ENCODE results near the gene ENAH. TPM values are rescaled to one million over a fixed set of nuclear protein-coding genes. Genes with fewer than 3 reads are reported as not detected.
"Not testable (repeated sequence)": the region's sequence is repeated elsewhere in the genome, so short reads cannot be mapped to it uniquely, and the experiment has no call there.

ENAH gene
- total RNA-seq, 1 experiment from 2014 or later = 121 TPM

DNA sequence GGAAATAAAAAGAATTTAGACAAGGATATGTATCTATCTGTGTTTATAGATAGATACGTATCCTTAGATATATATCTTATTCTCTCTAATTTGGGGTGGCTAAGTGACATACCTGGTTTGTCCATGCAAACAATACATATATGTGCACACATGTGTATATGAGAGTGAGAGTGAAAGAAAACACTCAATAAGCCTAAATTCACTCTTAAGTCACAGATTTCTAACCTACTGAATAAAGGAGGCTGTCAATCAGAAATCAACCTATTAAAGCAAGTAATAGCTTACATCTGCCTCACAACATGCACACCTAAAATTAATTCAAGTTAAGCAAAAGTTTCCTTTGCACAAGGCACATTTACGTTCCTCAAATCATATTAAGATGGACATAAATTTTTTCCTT, 118.2 kb downstream of the ENAH start:
- DNase-seq = no peak
- H3K4me3 ChIP-seq = no peak overlapping the region
- no peaks in the 10 kb centered on the region for H3K9me3 ChIP-seq
- H3K36me3 ChIP-seq = peaks cover 9% of the 10 kb centered on the region
- no peaks in the 10 kb centered on the region for H3K27me3 ChIP-seq

DNA sequence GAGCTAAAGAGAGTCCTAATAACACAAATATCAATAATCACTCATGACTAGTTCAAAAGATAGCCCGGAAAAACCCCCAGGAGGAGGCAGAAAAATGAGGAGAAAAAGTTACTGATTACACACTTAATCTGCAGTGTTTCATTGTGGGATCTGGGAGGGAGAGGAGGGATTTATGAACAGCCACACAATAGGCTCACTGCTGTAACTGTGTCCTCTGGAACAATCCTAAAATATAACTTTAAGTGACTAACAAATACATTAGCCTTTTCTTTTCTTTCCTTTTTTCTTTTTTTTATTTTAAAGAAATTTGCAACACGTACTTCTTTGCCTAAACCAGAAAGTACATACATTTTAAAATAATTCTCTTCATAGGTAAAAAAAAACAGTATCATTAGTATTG, 118.8 kb downstream of the ENAH start:
- no peak overlapping the region for H3K4me3 ChIP-seq
- H3K27me3 ChIP-seq = no peaks in the 10 kb centered on the region
- peaks cover 13% of the 10 kb centered on the region for H3K36me3 ChIP-seq
- DNase-seq = no peak
- no peaks in the 10 kb centered on the region for H3K9me3 ChIP-seq

DNA sequence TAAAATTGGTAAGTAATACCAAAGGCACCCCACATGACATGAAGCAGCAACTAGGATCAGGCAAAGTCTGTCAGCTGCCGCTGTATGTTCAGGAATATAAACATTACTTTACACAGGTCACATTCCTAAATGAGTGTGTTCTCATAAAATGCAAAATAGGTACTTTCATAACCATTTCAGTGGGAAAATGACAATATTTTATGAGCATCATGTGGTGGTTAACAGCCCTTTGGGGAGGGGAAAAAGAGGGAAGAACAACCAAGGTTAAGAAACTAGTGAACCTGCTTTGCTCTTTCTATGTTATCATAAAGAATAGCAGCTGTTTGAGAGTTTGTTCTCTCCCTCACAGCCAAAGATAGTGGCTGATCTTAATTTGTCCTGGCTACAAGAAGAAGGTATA, 119.7 kb downstream of the ENAH start:
- Histone ChIP-seq H3K36me3 (peaks cover 17% of the 10 kb centered on the region), H3K27me3 (no peaks in the 10 kb centered on the region), H3K9me3 (no peaks in the 10 kb centered on the region), H3K4me3 (no peak overlapping the region)
- no peak for DNase-seq

DNA sequence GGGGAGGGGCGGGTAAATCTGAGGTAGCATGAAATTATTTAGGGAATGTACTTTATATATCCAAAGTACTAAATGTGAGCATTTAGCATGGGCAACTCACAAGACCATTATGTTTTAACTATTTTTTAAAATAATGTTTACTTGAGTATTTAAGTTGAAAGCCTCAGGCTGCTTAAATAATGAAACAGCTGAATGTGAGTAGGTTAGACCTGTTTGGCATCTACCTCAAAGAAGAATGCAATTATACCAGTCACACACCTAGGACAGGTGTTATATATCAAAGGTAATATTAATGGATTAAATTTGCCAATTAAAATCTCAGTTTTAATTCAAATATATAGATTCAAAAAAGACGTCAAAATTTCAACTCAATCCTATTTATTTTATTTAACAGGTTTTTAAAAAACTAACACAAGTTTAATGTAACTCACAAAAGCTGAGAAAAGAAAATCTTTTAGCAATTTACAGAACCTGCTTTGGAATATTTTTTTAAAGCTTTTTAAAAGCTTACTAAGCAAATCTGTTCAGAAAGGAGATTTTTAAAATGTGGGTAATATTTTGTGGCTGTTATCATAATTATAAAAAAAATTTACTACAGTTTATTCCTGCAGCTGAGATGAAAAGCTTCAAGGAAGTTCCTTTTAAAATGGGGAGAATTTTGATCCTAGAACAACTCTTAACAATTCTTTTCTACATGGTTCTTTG, 120.5 kb downstream of the ENAH start:
- Histone ChIP-seq H3K9me3 (no peaks in the 10 kb centered on the region), H3K36me3 (peaks cover 20% of the 10 kb centered on the region), H3K27me3 (no peaks in the 10 kb centered on the region), H3K4me3 (no peak overlapping the region)
- DNase-seq = no peak

DNA sequence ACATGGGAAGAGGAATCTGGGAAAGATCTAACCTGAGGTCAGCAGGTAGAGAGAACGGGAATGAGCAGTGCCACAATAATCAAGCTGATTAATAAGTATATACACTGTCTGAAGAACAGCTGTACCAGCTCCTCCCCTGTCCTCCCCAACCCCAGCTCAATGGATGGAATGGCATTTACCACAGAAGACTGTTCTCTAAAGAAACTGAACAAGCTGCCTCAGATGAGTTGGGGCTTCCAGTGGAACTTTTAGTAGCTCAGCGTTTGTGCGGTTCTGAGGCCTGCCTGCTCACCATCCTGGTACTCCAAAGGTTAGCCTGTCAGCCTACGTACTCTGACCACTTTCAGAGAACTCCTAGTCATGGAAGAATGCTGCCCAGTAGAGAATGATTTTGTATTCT, 123.2 kb downstream of the ENAH start:
- Histone ChIP-seq H3K9me3 (no peaks in the 10 kb centered on the region), H3K27me3 (no peaks in the 10 kb centered on the region), H3K36me3 (peaks cover 28% of the 10 kb centered on the region), H3K4me3 (no peak overlapping the region)
- DNase-seq = no peak

DNA sequence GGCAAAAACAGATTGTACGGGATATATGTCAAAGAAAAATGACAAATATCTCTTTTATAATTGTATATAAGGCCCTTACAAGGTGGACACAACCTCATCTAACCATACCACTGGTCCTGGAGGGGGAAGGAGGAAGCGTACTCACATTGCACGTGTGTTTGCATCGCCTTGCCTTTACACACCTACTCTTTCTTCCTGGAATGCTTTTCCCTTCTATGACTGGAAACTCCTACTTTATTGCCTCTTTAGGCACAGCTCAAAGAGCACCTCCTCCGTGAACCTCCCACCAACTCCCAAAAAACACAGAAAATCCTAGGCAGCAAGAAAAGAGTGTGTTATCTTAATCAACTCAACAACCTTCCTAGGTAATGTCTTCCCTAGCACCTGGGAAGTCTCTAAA, 125.3 kb downstream of the ENAH start:
- Histone ChIP-seq H3K4me3 (no peak overlapping the region), H3K9me3 (no peaks in the 10 kb centered on the region), H3K36me3 (peaks cover 29% of the 10 kb centered on the region), H3K27me3 (no peaks in the 10 kb centered on the region)
- DNase-seq = no peak

DNA sequence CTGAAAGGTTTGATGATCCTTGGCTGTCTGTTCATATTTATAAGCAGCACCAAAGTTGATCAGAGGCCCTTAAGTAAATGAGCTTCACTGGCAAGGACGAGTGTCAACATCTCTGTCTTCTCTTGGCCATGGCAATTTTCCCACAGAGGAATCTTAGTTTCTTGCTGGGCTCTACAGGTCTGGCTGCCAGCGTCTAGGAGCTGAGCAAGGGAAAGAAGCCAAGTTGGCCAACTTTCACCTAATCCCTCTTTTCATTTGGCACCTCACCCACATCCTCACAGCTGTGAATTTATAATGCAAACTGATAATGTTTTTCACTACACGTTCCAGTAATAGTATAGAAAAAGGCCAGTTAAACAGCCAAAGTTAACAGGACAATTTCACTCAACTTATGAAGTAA, 126.0 kb downstream of the ENAH start:
- Histone ChIP-seq H3K9me3 (no peaks in the 10 kb centered on the region), H3K27me3 (no peaks in the 10 kb centered on the region), H3K4me3 (no peak overlapping the region), H3K36me3 (peaks cover 34% of the 10 kb centered on the region)
- peak; percentile 39 for DNase-seq

DNA sequence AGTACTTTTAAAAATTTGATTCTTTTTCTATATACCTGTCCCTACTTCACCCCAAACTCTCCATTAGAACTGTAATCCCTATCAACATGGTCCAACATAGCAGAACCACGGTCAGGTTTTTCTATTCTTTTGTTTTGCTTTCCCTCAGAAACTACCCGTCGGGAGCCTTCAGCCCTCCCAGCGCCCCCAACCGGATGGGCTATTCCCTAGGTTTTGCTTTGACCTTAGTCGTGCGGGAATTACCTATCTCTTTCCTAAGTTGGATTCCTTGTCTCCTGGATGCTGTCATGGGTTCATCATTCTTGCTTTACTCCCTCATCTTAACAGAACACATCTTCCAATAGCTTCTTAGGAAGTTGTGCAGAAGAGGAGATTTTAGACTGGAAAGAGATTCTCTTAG, 127.5 kb downstream of the ENAH start:
- Histone ChIP-seq H3K27me3 (no peaks in the 10 kb centered on the region), H3K9me3 (no peaks in the 10 kb centered on the region), H3K36me3 (peaks cover 26% of the 10 kb centered on the region), H3K4me3 (no peak overlapping the region)
- no peak for DNase-seq

DNA sequence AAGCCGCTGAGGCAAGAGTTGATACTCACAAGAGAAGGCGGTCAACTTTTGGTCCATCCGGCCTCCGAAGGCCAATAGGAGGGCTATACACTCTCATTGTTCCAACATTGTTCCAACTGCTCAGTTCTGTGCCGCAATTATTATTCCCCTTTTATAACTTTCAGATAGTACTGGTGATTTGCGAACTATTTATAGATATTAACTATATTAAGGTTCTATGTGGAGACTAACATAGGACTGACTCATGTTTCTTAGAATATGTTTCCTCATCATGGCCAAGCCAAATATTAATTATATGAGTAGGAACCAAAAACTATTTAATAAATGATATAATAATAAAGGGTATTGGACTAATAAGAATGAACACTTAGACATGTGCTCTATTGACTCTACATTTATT, 128.4 kb downstream of the ENAH start:
- Histone ChIP-seq H3K4me3 (no peak overlapping the region), H3K9me3 (no peaks in the 10 kb centered on the region), H3K27me3 (no peaks in the 10 kb centered on the region), H3K36me3 (peaks cover 26% of the 10 kb centered on the region)
- DNase-seq = no peak

DNA sequence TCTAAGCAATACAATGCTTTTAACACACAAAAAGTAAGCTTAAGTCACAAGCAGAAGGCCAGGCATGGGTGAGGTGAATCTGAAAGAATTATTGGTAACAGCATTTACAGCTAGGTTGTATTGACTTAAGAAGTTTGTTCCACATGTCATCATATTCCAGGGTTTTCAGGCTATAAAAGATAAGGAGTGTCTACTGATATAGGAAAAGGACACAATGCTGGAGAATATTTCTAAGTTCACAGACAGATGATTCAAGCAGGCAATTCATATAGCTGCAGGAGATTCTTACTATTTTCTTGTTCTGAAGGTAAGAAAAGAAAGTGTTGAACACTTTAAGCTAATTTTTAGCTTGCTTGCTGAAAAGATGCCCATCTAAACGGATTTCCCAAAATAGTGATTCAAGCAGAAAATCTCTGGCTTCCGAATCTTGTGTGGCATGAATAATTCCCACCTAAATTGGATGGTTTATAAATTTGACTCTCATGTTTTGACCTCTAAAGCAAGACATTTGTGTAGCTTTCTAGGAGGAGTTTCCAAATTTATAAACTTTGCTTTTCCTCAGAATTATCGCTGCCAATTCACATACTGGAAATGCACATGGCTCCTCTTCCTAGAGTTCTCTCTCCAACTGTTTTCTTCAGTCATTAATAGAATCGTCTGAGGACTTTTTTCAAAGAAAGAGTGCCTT, 129.5 kb downstream of the ENAH start:
- no peaks in the 10 kb centered on the region for H3K27me3 ChIP-seq
- no peaks in the 10 kb centered on the region for H3K9me3 ChIP-seq
- peaks cover 29% of the 10 kb centered on the region for H3K36me3 ChIP-seq
- no peak for DNase-seq
- H3K4me3 ChIP-seq = no peak overlapping the region

DNA sequence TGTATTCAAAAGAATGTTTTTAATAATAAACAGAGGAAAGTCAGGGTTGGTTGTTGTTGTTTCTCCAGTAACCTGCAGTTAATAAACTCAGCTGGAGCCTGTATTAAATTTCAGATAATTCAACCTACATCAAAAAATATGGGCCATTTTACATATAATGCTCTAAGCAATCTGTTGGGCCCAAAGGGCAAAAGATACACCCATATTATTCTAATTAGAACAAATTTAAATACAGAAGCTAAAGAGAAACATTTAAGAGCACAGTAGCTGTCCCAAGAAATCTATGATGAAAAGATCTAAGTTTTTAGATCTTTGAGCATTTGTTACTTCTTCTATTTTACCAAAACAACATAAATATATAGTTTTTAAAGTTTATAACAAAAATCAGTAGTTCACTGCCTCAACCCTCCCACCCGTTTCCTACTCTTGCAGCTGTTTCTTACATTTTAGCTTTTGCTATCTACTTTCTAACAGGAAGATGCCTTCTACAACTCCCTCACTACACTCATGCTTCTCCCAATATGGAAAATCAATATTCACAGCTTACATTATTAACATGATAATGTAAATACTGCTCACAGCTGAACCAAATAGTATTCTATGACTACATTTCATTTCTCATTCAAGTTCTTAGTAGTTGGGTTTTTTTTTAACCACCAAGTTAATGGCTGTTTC, 130.2 kb downstream of the ENAH start:
- no peaks in the 10 kb centered on the region for H3K9me3 ChIP-seq
- no peak overlapping the region for H3K4me3 ChIP-seq
- DNase-seq = no peak
- no peaks in the 10 kb centered on the region for H3K27me3 ChIP-seq
- H3K36me3 ChIP-seq = peaks cover 31% of the 10 kb centered on the region

DNA sequence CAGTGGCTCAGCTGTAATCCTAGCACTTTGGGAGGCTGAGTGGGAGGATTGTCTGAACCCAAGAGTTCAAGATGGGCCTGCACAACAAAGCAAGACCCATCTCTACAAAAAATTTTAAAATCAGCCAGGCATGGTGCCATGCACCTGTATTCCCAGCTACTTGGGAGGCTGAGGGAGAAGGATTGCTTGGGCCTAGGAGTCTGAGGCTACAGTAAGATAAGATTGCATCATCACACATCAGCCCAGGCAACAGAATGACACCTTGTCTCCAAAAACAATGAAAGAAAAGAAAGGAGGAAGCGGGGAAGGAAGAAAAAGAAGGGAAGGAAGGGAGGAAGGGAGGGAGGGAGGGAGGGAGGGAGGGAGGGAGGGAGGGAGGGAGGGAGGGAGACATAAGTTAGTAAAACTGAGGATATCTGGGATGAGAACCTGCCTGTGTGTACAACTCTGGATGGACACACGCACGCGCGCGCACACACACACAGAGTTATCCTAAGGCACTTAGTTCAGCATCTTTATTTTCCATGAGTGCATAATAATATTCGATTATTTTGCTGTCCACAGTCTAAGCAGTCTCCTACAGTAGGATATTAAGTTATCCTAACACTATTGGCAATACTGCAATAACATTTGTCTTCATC, 132.2 kb downstream of the ENAH start:
- H3K4me3 ChIP-seq = no peak overlapping the region
- DNase-seq = no peak
- H3K27me3 ChIP-seq = no peaks in the 10 kb centered on the region
- H3K9me3 ChIP-seq = no peaks in the 10 kb centered on the region
- H3K36me3 ChIP-seq = peaks cover 40% of the 10 kb centered on the region

DNA sequence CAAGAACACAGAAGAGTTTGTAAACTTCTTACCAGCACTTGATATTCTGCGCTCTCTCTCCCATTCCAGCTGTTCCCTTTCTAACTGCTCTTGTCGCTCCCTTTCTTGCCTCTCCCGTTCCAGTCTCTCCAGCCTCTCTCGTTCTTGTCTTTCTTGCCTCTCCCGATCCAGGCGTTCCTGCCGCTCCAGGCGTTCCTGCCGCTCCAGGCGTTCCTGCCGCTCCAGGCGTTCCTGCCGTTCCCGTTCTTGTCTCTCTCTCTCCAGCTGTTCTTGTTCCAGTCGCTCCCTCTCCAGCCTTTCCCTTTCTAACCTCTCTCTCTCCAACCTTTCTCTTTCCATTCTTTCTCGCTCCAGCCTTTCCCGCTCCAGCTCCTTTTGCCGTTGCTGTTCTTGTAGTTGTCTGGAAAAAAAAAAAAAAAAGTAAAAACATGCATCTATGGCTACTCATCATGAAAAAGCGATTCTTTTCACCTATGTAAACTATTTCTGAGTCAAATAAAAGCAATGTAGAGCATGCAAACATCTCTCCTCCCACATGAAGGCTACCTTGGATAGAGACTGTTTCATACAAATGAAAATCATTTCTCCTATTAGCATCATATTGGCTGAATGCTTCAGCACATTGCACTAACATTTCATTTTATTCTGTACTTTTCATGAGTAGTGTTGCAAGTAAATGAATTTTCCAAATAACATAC, 133.6 kb downstream of the ENAH start:
- Histone ChIP-seq H3K27me3 (no peaks in the 10 kb centered on the region), H3K9me3 (no peaks in the 10 kb centered on the region), H3K36me3 (peaks cover 42% of the 10 kb centered on the region), H3K4me3 (no peak overlapping the region)
- no peak for DNase-seq

DNA sequence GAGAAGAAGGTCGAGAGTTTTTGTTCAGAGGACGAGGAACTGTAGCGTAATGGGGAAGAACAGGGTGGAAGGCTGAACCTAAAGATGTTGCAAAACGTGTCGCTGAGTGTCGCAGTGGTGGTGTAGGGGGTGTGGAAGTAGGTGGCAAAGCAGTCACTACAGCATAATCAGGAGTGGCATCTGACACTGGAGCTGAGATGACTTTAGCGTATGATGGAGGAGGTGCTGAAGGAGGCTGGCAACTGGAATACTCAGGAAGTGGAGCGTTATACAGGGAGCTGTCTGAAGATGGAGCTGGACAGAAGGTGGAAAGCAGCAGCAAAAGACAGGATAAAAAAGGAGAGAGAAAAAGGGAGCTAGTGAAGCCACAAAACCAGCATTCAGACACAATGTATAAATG, 135.2 kb downstream of the ENAH start:
- Histone ChIP-seq H3K27me3 (no peaks in the 10 kb centered on the region), H3K36me3 (peaks cover 54% of the 10 kb centered on the region), H3K4me3 (no peak overlapping the region), H3K9me3 (no peaks in the 10 kb centered on the region)
- no peak for DNase-seq

DNA sequence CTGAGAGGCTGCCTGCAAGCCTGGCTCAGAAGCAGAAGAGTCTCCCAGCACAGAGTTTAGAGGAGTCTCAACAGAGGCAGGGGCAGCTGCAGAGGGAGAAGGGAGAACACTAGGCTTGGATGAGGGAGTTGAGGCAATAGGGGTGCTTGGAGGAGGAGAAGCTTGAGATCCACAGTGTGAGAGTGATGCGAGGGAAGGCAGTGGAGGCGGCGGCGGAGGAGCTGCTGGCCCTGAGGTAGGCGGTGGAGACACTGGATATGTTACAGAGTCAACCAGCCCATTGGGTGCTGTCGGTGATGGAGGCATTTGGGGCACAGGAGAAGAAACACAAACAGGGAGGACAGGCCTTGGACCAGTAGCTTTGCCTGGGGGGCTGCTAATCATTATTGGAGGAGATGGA, 135.7 kb downstream of the ENAH start:
- H3K4me3 ChIP-seq = no peak overlapping the region
- H3K36me3 ChIP-seq = peaks cover 57% of the 10 kb centered on the region
- no peaks in the 10 kb centered on the region for H3K9me3 ChIP-seq
- no peaks in the 10 kb centered on the region for H3K27me3 ChIP-seq
- DNase-seq = no peak

DNA sequence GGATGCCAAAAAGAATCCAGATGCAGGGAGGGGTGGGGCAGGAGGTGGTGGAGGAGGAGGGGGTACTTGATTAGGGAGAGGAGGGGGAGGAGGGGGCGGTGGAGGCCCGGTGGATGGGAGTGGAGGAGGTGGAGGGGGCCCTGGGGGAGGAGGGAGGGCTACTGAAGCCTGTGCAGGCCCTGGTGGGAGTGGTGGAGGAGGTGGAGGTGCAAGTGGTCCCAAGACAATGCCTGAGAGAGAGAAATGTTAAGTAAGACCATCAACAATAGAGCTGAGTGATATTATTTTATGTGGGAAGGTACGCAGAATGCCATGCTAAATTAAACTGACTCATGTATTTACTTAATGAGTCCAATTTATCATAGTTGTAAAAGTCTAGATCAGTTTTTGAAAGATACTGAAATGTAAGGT, 138.2 kb downstream of the ENAH start:
- Histone ChIP-seq H3K27me3 (no peaks in the 10 kb centered on the region), H3K9me3 (no peaks in the 10 kb centered on the region), H3K4me3 (no peak overlapping the region), H3K36me3 (peaks cover 73% of the 10 kb centered on the region)
- DNase-seq = no peak

DNA sequence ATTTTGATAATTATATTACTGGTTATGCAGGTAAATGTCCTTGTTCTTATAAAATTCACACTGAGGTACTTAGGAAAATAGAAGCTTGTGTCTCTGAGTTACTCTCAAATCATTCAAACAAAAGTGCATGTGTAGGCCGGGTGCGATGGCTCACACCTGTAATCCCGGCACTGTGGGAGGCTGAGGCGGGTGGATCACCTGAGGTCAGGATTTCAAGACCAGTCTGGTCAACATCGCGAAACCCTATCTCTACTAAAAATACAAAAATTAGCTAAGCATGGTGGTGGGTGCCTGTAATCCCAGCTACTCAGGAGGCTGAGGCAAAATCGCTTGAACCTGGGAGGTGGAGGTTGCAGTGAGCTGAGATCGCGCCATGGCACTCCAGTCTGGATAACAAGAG, 139.3 kb downstream of the ENAH start:
- not testable (repeated sequence) for DNase-seq, H3K4me3 ChIP-seq, H3K27me3 ChIP-seq, H3K9me3 ChIP-seq
- peaks cover 67% of the 10 kb centered on the region for H3K36me3 ChIP-seq

Measured in MG63 (cell line).